Measurements from ENCODE around the gene LAMA5.

LAMA5 gene

GRCh38 chr20:62360854-62361798 lies 6.0 kb downstream of the LAMA5 start:
- no peak for DNase-seq (ENCODE audit: low read depth in 1 of 2, low spot score in 1 of 2)

DNA sequence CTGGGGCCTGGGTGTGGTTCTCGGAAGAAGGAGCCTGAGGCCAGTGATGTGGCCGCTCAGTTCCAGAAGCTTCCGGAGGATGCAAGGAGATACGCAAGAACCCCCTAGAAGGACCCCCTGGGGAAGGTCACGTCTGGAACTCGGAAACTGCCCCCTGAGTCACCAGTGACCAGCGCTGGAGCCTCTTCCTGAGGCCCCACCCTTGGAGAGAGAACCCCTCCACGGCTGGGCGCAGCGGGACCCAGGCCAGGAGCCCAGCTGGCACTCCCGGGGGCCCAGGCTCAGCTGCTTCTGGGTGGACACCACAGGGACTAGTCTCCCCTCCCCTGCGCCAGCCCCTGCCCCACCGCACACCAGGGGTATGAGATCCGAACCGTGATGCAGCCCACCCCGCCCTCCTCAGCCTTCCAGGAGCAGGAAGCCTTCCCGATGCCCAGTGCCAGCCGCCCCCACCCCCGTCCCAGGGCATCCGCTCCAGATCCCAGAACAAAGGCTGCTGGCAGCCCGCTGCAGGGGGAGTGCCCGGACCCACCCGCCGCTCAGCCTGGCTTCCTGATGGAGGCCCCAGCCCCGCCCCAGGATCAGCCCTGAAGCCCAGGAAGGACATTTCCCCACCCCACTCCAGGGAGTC lies 7.5 kb downstream of the LAMA5 start:
- no peak for DNase-seq (ENCODE audit: low read depth in 1 of 2, low spot score in 1 of 2)

DNA sequence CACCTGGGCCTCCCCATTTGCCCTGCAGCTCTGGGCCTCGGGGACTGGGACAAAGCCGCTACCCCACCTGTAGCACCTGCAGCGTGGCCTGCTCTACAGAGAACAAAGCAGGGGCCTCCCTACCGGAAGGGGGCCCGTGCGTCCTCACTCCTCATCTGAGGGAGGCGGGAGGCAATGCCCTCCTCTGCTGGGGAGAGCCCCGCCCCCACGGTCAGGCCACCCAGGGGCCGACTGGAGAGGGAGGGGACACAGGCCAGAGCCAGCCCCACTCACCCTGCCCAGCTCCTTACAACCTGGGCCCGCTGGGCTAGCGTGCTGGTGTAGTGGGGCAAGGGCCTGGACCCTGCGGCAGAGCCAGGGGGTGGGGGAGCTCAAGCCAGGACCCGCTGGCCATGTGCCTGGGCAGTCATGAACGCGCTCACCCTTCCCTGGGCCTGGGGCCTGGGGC lies 8.0 kb downstream of the LAMA5 start:
- DNase-seq (ENCODE audit: low read depth in 1 of 2, low spot score in 1 of 2) = no peak

GRCh38 chr20:62358171-62359042 lies 8.7 kb downstream of the LAMA5 start:
- DNase-seq (ENCODE audit: low read depth in 1 of 2, low spot score in 1 of 2) = no peak

DNA sequence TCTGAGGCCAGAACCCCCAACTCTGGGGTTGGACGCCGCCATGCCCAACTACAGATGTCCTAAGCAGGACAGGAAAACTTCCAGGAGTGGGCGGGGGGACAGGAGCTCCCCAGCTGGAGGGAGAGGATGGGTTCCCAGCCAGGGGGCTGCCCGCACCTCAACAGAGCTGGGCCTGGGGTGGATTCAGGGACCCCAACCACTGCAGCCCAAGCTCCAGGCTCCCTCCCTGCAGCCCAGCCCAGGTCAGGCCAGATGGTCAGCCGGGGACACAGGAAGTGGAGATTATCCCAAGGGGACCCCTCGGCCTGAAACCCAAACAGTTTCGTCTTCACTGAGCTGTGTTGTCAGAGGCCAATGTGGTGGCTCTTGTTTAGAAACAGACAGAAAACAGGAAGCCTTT lies 9.4 kb downstream of the LAMA5 start:
- DNase-seq (ENCODE audit: low read depth in 1 of 2, low spot score in 1 of 2) = no peak

- DNase-seq (ENCODE audit: low read depth in 1 of 2, low spot score in 1 of 2) = no peak
Observed at GRCh38 chr20:62357187-62357667, 9.9 kb downstream of the LAMA5 start.

DNA sequence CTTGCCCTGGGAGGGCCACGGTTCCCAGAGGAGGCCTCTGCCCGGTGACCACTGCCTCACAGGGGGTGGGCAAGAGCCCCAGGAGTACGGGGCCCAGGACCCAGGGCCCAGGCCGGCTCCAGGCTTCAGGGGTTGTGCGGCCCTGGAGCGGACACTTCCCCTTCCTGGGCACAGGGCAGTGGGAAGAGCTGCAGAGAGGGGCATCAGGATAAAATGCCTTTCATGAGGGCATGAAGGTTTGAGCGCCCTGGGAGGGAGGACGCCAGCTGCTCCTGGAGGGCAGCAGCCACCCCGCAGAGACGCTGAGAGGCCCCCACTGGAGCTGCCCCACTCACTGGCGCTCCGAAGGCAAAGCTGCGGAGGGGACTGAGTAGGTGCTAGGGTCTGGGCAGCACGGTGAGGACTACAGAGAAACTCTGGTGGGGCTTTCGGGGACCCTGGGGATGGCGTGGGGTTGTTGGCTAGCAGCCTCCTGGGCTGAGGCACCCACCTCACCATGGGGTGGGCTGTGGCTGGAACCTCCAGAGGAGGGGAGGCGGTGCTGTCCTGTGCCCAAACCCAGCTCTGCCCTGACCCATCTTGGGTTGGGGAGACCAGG lies 10.4 kb downstream of the LAMA5 start:
- no peak for DNase-seq (ENCODE audit: low read depth in 1 of 2, low spot score in 1 of 2)

- no peak for DNase-seq (ENCODE audit: low read depth in 1 of 2, low spot score in 1 of 2)
Observed at GRCh38 chr20:62355878-62356588, 11.1 kb downstream of the LAMA5 start.

GRCh38 chr20:62355516-62355877 lies 11.6 kb downstream of the LAMA5 start:
- DNase-seq (ENCODE audit: low read depth in 1 of 2, low spot score in 1 of 2) = no peak

- DNase-seq (ENCODE audit: low read depth in 1 of 2, low spot score in 1 of 2) = no peak
Observed at GRCh38 chr20:62354811-62355341, 12.2 kb downstream of the LAMA5 start.

GRCh38 chr20:62354031-62354808 lies 12.9 kb downstream of the LAMA5 start:
- no peak for DNase-seq (ENCODE audit: low read depth in 1 of 2, low spot score in 1 of 2)

- no peak for DNase-seq (ENCODE audit: low read depth in 1 of 2, low spot score in 1 of 2)
Observed at GRCh38 chr20:62353289-62354030, 13.7 kb downstream of the LAMA5 start.

DNA sequence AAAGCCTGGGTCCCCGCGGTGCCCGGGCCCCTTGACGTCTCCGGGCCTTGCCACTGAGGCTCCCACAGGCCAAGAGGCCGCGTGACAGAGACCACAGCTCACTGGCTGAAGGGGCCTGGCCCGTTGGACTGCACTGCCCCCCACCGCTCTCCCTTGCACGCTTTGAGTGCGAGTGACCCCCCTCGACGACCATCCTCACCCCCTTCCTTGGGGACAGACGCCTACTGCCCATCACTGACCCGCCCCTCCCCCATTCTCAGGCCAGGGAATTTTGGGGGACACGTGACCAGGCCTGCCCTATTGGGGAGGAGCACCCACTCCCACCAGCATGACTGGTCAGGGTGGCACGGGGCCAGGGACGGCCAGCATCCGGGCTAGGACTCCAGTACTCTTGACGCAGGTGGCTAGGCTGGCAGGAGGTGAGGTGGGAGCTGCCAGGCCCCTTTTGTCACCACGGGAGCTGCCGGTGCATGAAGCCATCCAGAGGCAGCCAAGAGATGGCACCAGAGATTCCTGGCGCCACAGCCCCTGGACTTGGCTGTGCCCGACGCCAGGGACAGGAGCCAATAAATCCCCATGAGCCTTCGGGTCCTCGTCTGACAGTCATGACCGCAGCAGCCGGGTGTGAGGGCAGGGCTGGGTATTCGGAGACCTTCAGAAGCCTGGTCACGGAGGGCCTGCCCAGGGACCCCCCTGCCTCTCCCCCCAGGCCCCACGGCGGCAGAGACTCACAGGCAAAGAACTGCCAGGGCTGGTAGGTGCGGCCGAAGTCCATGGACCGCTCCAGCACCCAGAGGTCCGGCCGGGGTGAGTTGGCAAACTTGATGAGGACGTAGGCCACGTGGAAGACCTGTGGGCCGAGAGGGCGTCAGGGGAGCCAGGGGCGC lies 14.5 kb downstream of the LAMA5 start:
- no peak for DNase-seq (ENCODE audit: low read depth in 1 of 2, low spot score in 1 of 2)

DNA sequence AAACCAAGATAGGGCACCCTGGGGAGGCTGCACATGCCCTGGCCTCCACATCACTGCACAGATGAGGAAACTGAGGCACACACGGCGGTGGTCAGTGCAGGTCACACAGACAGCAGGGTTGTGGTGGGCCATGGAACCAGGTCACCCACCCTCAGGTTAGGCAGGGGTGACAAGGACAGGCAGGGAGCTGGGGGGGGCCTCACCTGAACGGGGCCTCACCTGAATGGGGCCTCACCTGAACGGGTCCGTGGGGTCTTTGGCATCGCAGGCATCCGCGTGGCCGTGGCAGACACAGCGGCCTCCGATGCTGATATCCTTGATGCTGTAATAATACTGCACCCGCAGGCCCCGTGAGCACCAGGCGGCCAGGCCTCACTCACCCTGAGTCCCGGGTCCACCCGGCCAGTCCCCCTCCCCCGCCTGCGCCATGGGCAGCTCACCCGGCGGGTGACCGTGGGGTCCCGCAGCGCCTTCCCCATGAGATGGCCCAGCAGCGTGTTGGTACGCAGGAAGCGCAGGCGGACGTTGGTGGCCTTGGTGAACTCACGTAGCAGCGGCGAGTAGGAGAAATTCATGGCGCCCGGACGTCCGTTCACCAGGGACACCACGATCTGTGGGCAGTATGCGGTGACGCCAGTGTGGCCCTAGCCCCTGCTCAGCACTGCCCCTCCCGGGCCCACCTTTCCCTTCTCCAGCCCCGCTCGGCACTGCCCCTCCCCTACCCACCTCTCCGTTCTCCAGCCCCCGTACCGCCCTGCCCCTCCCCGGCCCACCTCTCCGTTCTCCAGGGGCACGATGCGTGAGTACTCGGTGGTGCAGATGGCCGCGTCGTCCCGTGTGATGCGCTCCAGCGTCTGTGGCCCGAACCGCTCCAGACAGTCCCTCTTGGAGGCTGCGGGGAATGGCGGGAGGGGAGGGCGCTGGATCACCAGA lies 15.4 kb downstream of the LAMA5 start:
- no peak for DNase-seq (ENCODE audit: low read depth in 1 of 2, low spot score in 1 of 2)

- DNase-seq (ENCODE audit: low read depth in 1 of 2, low spot score in 1 of 2) = no peak
Observed at GRCh38 chr20:62350629-62351422, 16.3 kb downstream of the LAMA5 start.
